ENCODE measurements around the gene MRM3.

DNA sequence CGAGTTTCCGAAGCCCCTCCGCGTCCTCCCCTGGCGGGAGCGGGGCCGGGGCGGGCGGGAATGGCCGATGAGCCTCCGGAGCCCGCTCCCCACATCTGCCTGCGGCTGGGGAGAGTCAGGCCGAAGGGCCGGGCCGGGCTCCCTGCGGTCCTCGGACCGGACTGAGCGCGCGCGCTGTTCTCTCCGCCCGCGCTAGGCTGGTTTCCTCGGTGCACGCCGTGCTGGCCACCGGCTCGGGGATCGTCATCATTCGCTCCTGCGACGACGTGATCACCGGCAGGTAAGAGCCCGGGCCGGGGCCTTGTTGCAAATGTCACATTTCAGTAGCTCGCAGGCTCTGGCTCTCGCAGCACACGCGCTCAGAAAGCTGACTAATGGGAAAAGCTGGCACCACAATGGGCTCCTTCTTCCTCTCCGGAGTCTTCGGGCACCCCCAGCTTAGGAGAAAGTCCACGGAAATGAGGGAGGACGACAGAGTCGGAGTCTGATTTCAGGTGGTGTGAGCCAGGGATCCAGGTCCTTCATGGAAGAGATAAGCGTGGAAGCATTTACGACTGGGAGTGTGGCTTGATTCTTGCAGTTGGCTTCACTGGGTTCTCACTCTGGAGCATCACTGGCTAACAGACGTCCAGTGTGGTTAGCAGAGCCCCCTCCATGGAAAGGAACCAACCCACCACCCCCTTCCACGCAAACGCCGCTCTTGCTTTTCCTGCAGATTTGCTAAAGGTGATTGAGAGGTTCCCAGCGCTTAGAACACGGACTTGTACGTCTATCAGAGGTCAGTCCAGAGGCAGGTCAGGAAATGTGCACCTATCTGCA is 49.0 kb upstream of the MRM3 start:
- TF ChIP-seq CTCF (IDR thresholded peaks at IDR 0.05; ENCODE audit: low read depth, low read length, poor library complexity, severe bottlenecking) (no peak), EZH2phosphoT487 (IDR thresholded peaks at IDR 0.05; ENCODE audit: borderline replicate concordance, low read length) (no peak)

Measured in DOHH2 (cell line).